ENCODE measurements around the gene ZNF584.
"Not testable (repeated sequence)": the region's sequence is repeated elsewhere in the genome, so short reads cannot be mapped to it uniquely, and the experiment has no call there.

The ZNF584 gene

GRCh38 chr19:58408152-58409009 is at the start of gene ZNF584:
Gene ZNF584, plus strand, starts transcription at chr19:58408649. Its CDS starts 499 bp downstream, at chr19:58409148.
- peak; percentile 95 to 96 for DNase-seq

- peak; percentile 41 to 43 for DNase-seq
Measured at GRCh38 chr19:58361900-58362271, 46.6 kb upstream of the ZNF584 start.

GRCh38 chr19:58362272-58362994 is 46.0 kb upstream of the ZNF584 start, which contains the start of gene ZNF497:
Gene ZNF497, minus strand, starts transcription at chr19:58362751. Its CDS starts 5,116 bp downstream, at chr19:58357635.
- peak; percentile 94 to 95 for DNase-seq

GRCh38 chr19:58364146-58364545 is 44.3 kb upstream of the ZNF584 start:
- no peak for DNase-seq

GRCh38 chr19:58366585-58367430 is 41.6 kb upstream of the ZNF584 start:
- DNase-seq: no peak

GRCh38 chr19:58367698-58368454 is 40.6 kb upstream of the ZNF584 start:
- no peak for DNase-seq

GRCh38 chr19:58368561-58369360 is 39.7 kb upstream of the ZNF584 start:
- DNase-seq: no peak

- DNase-seq: no peak
Measured at GRCh38 chr19:58372311-58373133, 35.9 kb upstream of the ZNF584 start.

GRCh38 chr19:58374200-58374599 is 34.2 kb upstream of the ZNF584 start:
- no peak for DNase-seq

GRCh38 chr19:58376724-58377123 is 31.7 kb upstream of the ZNF584 start:
- not testable (repeated sequence) for DNase-seq

GRCh38 chr19:58379246-58379645 is 29.2 kb upstream of the ZNF584 start:
- DNase-seq: no peak

- DNase-seq: no peak
Measured at GRCh38 chr19:58380037-58380661, 28.3 kb upstream of the ZNF584 start.

- DNase-seq: peak; percentile 100
Measured at GRCh38 chr19:58380662-58381459, 27.6 kb upstream of the ZNF584 start, which contains the start of gene ZNF837. Gene ZNF837, minus strand, starts transcription at chr19:58381030. Its CDS starts 11,698 bp downstream, at chr19:58369332.

- DNase-seq: no peak
Measured at GRCh38 chr19:58381460-58382212, 26.8 kb upstream of the ZNF584 start.

- DNase-seq: no peak
Measured at GRCh38 chr19:58382997-58383603, 25.3 kb upstream of the ZNF584 start.

- DNase-seq: no peak
Measured at GRCh38 chr19:58385313-58385890, 23.0 kb upstream of the ZNF584 start.

- no peak for DNase-seq
Measured at GRCh38 chr19:58385891-58386575, 22.4 kb upstream of the ZNF584 start.
